ENCODE measurements around the gene LRRC8D. TPM values are rescaled to one million over a fixed set of nuclear protein-coding genes. Genes with fewer than 3 reads are reported as not detected.

The LRRC8D gene
- total and polyA plus RNA-seq, 9 of the 15 experiments (the other 6 are each of a cell fraction or from before 2014, with no cell fraction given) = 3.4 to 53.9 (median 15.9) TPM

DNA sequence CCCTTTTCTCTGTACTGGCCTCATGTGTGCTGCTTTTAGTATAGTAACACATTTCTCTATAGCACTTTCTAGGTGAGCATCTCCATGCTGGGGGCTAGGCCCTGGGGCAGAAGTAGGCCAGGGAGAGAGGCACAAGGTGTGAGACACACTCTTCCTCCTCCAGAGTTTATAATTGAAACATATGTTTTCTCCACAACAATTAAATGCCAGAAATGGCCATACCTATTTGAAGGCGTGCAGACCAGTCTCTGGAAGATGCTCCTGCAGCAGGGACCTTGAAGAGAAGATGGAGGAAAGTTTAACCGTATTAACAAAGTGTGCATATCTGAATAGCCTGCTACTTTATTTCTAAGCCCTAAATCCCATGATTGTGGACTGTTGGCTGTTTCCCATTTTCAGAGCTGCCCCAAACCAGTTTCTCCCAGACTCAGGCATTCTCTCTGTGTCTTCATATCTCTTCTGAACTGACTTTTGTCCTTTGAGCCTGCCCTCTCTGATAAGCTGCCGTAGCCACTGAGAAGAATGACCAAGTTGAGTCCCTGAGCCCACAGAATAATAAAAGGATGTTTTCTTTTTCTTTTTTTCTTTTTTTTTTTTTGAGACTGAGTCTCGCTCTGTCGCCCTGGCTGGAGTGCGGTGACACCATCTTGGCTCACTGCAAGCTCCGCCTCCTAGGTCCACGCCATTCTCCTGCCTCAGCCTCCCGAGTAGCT, 81.3 kb downstream of the LRRC8D start:
- no peaks in the 10 kb centered on the region for H3K9me1 ChIP-seq (ENCODE audit: control insufficient read depth, insufficient read depth, low read length)
- peak overlapping the region; percentile 15; the same call in 1 of the 2 replicates for H3K4me3 ChIP-seq
- peak in 2 of 4 experiments; percentile 64 to 87 for DNase-seq (ENCODE audit: extremely low read depth in 1 of 4, low spot score in 3 of 4)
- ATAC-seq = peak; percentile 61
- peaks cover 94% of the 10 kb centered on the region for H3K79me2 ChIP-seq (ENCODE audit: control insufficient read depth, insufficient read depth, low read length)
- H3K27me3 ChIP-seq (ENCODE audit: control insufficient read depth in 2 of 2, insufficient read depth in 2 of 2, low read length in 2 of 2) = no peaks in the 10 kb centered on the region
- peak overlapping the region; percentile 46 to 72; a peak in 3 of 4 replicates for H3K9ac ChIP-seq (ENCODE audit: insufficient read depth in 1 of 2, low read depth in 2 of 2, low read length in 2 of 2)
- H3K36me3 ChIP-seq (ENCODE audit: control insufficient read depth, insufficient read depth, low read length) = peaks cover 26% of the 10 kb centered on the region
- BruUV-seq (replicated peaks) = TSS peak; percentile 69
- intact Hi-C loops (cut with micrococcal nuclease) (loop anchor here (5.0 kb wide), 1 partner anchor 85 kb away; no protein-coding TSS in a partner anchor), in situ Hi-C loops (cut with MboI) (no loop called here)
- POLR2A ChIA-PET = interaction anchor here (0.6 to 1.0 kb wide), 7 partner anchors 9 to 1012 kb away, joined by 3 to 4 read pairs (median 3); no protein-coding TSS in a partner anchor
- peak overlapping the region; percentile 90 for H3K4me2 ChIP-seq (ENCODE audit: insufficient read depth, low read length)
- peaks cover 37 to 97% of the 10 kb centered on the region in 2 experiments for H3K4me1 ChIP-seq (replicated peaks in 1 of 2; ENCODE audit: control insufficient read depth in 2 of 2, insufficient read depth in 2 of 2, low read length in 2 of 2)
- H4K20me1 ChIP-seq (replicated peaks; ENCODE audit: control insufficient read depth, insufficient read depth, low read length) = no peaks in the 10 kb centered on the region
- peak overlapping the region; percentile 37; the same call in 1 of the 2 replicates for H2AFZ ChIP-seq (ENCODE audit: low read depth, low read length)
- 6% methylated on average over 9 of the region's 9 CpGs for WGBS (ENCODE audit: insufficient coverage, low coverage, missing lambda C conversion rate)
- CTCF ChIA-PET (ENCODE audit: low intra/inter-chr PET ratio) = no interaction called here
- peak overlapping the region; percentile 85 for H3K27ac ChIP-seq (ENCODE audit: extremely low read depth, low read depth, low read length)
- no peaks in the 10 kb centered on the region for H3K9me3 ChIP-seq (replicated peaks; ENCODE audit: control insufficient read depth, insufficient read depth, low read depth, low read length)
- FAIRE-seq = peak; percentile 84
- no peak for TF ChIP-seq NR1H2 (CRISPR knock-in tag; IDR thresholded peaks at IDR 0.05)
- TF ChIP-seq TBP (optimal IDR thresholded peaks at IDR 0.05; ENCODE audit: low read depth, low read length) = no peak
- TF ChIP-seq ZNF239 (CRISPR knock-in tag; IDR thresholded peaks at IDR 0.05) = no peak
- peak; percentile 93 for TF ChIP-seq TCF3 (CRISPR knock-in tag; IDR thresholded peaks at IDR 0.05)
- TF ChIP-seq, protein P1, sequence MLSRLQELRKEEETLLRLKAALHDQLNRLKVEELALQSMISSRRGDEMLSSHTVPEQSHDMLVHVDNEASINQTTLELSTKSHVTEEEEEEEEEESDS (CRISPR knock-in tag; IDR thresholded peaks at IDR 0.05) = no peak
- TF ChIP-seq PPARD (CRISPR knock-in tag; IDR thresholded peaks at IDR 0.05) = no peak
- peak; percentile 94 for TF ChIP-seq TAL1 (IDR thresholded peaks at IDR 0.05)
- TF ChIP-seq ETS2 (tag; IDR thresholded peaks at IDR 0.05; ENCODE audit: borderline replicate concordance, poor library complexity, severe bottlenecking) = no peak
- no peak for TF ChIP-seq ZNF174 (CRISPR knock-in tag; IDR thresholded peaks at IDR 0.05)
- no peak for TF ChIP-seq ZNF561 (CRISPR knock-in tag; conservative IDR thresholded peaks at IDR 0.05)
- 0 out of 4 replicates have a peak, but pooled peaks of 1 of the 2 experiments have one; percentile 16 for TF ChIP-seq MAZ (CRISPR knock-in tag; conservative IDR thresholded peaks at IDR 0.05 in 1 of 2, IDR thresholded peaks at IDR 0.05 in 1 of 2)
- TF ChIP-seq EP300 (IDR thresholded peaks at IDR 0.05; ENCODE audit: low read length) = peak; percentile 89
- no peak for TF ChIP-seq PHF21A (IDR thresholded peaks at IDR 0.05; ENCODE audit: borderline replicate concordance, low read depth)
- TF ChIP-seq, protein P2, sequence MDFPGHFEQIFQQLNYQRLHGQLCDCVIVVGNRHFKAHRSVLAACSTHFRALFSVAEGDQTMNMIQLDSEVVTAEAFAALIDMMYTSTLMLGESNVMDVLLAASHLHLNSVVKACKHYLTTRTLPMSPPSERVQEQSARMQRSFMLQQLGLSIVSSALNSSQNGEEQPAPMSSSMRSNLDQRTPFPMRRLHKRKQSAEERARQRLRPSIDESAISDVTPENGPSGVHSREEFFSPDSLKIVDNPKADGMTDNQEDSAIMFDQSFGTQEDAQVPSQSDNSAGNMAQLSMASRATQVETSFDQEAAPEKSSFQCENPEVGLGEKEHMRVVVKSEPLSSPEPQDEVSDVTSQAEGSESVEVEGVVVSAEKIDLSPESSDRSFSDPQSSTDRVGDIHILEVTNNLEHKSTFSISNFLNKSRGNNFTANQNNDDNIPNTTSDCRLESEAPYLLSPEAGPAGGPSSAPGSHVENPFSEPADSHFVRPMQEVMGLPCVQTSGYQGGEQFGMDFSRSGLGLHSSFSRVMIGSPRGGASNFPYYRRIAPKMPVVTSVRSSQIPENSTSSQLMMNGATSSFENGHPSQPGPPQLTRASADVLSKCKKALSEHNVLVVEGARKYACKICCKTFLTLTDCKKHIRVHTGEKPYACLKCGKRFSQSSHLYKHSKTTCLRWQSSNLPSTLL (IDR thresholded peaks at IDR 0.05) = no peak
- TF ChIP-seq PURB (CRISPR knock-in tag; IDR thresholded peaks at IDR 0.05; ENCODE audit: low read depth) = no peak
- TF ChIP-seq, protein P3, sequence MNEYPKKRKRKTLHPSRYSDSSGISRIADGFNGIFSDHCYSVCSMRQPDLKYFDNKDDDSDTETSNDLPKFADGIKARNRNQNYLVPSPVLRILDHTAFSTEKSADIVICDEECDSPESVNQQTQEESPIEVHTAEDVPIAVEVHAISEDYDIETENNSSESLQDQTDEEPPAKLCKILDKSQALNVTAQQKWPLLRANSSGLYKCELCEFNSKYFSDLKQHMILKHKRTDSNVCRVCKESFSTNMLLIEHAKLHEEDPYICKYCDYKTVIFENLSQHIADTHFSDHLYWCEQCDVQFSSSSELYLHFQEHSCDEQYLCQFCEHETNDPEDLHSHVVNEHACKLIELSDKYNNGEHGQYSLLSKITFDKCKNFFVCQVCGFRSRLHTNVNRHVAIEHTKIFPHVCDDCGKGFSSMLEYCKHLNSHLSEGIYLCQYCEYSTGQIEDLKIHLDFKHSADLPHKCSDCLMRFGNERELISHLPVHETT (CRISPR knock-in tag; conservative IDR thresholded peaks at IDR 0.05 in 1 of 2, IDR thresholded peaks at IDR 0.05 in 1 of 2) = peak in 1 of 2 experiments; percentile 44; a peak in 1 of 4 replicates
- TF ChIP-seq, protein P4, sequence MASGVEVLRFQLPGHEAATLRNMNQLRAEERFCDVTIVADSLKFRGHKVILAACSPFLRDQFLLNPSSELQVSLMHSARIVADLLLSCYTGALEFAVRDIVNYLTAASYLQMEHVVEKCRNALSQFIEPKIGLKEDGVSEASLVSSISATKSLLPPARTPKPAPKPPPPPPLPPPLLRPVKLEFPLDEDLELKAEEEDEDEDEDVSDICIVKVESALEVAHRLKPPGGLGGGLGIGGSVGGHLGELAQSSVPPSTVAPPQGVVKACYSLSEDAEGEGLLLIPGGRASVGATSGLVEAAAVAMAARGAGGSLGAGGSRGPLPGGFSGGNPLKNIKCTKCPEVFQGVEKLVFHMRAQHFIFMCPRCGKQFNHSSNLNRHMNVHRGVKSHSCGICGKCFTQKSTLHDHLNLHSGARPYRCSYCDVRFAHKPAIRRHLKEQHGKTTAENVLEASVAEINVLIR (CRISPR knock-in tag; IDR thresholded peaks at IDR 0.05) = no peak
